ENCODE measurements around the gene ZBP1. TPM values are rescaled to one million over a fixed set of nuclear protein-coding genes. Genes with fewer than 3 reads are reported as not detected.

The ZBP1 gene
- total RNA-seq, 1 experiment from 2014 or later, result not detected

DNA sequence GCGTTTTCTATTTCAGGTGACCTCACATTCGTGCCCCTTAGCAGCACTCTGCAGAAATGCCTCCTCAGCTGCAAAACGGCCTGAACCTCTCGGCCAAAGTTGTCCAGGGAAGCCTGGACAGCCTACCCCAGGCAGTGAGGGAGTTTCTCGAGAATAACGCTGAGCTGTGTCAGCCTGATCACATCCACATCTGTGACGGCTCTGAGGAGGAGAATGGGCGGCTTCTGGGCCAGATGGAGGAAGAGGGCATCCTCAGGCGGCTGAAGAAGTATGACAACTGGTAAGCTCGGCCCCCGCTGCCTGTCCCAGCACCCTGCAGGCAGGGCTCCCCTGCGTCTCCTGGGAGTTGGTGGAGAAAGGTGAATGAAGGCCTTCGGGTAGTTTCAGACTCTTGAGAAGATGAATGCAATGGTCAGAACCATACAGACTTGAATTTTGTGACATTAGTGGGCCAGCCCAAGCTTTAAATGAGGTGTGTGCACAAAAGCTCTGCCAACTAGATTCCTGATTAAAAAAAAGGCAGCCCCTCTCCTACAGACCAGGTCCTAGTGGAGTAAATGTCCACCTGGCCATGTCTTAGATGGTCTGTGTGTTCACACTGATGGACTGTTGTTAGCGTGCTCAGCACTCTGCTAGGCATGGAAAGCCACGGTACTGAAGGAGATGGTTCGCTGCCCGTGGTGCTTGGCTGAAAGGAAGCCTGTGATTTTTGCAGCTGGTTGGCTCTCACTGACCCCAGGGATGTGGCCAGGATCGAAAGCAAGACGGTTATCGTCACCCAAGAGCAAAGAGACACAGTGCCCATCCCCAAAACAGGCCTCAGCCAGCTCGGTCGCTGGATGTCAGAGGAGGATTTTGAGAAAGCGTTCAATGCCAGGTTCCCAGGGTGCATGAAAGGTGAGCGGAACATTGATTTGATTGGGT is 58.6 kb downstream of the ZBP1 start:
- no peak for DNase-seq (ENCODE audit: extremely low read depth, low read depth)

DNA sequence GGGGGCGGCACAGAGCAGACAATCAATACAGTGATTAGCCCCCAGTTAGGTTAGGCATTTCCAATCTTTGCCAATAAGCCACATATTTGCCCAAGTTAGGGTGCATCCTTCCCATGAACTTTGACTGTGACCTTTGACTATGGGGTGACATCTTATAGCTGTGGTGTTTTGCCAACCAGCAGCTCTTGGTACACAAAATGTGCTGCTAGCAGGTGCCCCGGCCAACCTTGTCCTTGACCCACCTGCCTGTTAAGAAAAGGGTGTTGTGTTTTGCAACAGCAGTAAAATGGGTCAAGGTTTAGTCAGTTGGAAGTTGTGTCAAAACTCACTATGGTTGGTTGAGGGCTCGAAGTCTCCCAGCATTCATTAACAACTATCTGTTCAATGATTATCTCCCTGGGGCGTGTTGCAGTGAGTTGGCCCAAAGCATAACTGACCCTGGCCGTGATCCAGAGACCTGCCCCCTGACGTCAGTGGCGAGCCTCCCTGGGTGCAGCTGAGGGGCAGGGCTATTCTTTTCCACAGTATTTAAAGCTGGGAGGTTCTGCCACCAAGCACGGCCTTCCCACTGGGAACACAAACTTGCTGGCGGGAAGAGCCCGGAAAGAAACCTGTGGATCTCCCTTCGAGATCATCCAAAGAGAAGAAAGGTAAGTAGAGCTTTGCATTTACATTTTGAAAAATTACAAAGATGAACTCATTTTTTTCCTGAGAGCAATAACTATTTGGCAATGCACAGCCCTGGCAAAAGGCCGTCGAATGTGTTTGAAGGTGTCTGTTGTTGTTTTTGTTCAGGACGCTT is 59.5 kb downstream of the ZBP1 start, which contains the start of gene PCK1:
TSS of gene PCK1 (plus strand) at position 557 of the 802 bp plus-strand sequence. CDS start 302 bp downstream, outside the sequence.
- no peak for DNase-seq (ENCODE audit: extremely low read depth, low read depth)

GRCh38 chr20:57559658-57560553 is 60.3 kb downstream of the ZBP1 start:
- no peak for DNase-seq (ENCODE audit: extremely low read depth, low read depth)

DNA sequence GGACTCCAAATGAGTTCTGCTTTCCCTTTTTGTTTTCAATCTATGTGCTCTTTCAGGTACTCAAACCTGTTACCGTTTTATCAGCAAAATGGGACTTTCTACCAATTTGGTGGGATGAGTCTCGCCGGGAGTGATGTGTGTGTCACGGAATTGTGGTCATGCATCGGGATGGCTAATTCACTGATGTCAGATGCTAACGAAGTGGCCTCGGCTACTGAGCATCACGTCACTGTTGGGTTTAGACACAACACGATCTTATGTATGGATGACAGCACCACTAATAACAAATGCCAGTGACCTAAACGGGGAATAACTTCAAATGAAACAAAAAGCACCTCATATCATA is 61.0 kb downstream of the ZBP1 start:
- no peak for DNase-seq (ENCODE audit: extremely low read depth, low read depth)

DNA sequence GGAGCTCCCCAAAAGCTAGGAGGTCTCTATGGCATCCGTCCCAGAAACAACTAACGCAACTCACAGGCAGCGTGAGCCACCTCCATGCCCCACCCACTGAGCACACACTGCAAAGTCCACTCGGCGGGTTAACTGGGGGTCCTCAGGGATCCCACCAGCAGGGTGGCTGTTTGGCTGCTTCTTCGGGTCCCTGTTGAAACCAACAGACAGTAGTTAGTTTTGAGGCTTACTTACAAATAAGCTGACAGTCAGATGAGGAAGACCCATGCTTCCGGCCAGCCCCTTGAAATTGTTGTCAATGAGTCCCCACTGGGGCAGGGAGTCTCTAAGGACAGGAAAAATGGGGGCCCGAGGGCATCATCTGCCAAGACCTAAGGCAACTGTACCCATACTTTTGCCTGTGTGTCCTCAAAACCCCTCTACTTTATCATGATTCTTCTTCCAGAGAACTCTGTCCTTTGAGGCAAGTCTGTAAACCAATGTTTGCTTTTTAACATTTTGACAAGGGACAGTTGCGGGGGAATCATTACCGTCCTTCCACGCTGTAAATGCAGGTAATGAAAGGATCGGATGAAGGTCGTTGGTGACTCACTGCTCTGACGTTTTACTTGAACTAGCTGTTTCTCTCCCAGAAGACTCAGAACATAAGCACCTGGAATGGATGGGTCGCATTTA is 61.5 kb downstream of the ZBP1 start:
- DNase-seq (ENCODE audit: extremely low read depth, low read depth), result no peak

DNA sequence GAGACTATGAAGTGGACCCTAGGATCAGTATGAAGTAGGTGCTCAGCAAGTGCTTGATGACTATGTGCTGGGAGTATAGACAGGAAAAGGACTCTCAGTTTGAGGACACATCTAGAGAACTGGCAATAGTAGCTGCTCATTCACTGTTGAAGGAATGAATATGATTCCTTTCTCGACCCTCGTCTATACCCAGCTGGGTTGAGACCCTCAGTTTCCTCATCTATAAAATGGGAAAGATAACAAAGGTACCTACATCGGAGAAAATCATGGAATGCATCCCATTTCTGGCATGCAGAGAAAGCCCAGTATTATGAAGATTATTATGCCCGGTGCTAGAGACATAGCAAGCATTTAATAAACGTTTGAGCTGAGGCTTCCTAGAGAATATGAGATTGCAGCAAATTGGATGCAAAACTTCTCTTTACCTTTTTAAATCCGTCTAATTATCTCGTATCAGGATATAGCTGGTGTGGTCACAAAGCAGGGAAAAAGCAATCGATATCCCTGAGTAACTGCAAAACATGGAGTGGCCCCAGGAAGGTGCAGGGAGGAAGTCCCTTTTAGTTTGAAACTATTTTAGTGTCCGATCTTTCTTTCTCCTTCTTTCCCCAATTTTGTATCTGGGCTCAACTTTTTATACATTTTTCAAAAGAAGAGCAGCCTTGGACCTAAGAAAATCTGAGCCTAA is 62.2 kb downstream of the ZBP1 start:
- DNase-seq (ENCODE audit: extremely low read depth, low read depth), result no peak

GRCh38 chr20:57556980-57557274 is 63.3 kb downstream of the ZBP1 start:
- DNase-seq (ENCODE audit: extremely low read depth, low read depth), result no peak

DNA sequence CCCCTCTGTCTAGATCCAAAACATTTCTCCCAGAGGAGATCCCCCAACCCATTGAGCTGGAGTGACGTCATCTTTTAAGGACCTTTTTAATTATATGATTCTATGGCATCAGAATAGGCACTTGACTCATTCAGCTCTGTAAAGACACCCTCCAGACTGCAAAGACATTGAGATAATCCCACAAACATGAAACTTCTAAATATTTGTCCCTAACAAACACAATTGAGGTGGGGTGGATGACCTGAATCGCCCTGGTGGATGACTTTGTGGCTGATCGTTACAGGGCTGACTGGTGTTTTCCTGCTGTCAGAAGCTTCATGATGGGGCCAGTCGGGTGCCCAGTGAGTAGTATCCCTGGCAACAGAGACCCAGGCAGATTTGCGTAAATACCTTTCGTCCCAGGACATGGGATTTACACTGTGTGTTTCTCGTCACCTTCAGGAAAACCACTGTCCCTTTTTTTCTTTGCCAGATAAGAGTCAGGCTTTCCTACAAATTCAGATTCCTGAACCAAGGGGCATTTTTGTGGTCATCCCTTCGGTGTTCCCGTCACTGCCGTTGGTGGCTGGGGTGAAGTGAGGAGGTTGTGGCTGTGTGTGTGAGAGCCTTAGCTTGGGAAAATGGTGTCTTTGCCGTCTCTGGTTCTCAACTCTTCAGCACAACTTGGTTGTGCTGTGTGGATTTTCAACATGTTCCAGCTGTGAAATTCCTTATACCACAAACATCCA is 64.6 kb downstream of the ZBP1 start:
- DNase-seq (ENCODE audit: extremely low read depth, low read depth), result no peak

Other genes with a start within 250 kb of the ZBP1 start
- 18.2 and 20.6 TPM in 2 replicates for gene RBM38, start 229.0 kb downstream of the ZBP1 start, total RNA-seq (2014; rRNA removed; shearing (Covaris generic))
- not detected in 2 replicates for gene CTCFL, start 95.3 kb downstream of the ZBP1 start, total RNA-seq (2014; rRNA removed; shearing (Covaris generic))
- gene PCK1, start 59.3 kb downstream of the ZBP1 start, total RNA-seq (2014; rRNA removed; shearing (Covaris generic)), result 0.23 and 0.32 TPM in 2 replicates
- 3.1 and 3.9 TPM in 2 replicates for gene PMEPA1, start 89.6 kb upstream of the ZBP1 start, total RNA-seq (2014; rRNA removed; shearing (Covaris generic))

All from NCI-H460 (cell line).